ENCODE measurements around the gene TMEM151A.

DNA sequence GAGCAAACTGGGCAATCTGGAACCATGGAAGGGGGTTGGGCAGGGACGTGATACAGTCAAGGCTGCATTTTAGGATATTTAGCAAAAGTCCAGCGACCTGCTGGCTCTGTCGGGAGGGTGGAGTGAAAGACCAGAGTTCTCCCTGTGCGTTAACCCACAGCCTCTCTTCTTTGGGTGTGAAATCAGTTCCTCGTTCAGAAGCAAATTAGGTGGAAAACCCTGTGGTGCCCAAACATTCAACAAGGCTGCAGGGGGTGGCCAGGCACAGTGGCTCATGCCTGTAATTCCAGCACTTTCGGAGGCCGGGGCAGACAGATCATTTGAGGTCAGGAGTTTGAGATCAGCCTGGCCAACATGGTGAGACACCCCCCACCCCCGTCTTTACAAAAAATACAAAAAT lies 5.9 kb downstream of the TMEM151A start:
- TF ChIP-seq, protein P1, sequence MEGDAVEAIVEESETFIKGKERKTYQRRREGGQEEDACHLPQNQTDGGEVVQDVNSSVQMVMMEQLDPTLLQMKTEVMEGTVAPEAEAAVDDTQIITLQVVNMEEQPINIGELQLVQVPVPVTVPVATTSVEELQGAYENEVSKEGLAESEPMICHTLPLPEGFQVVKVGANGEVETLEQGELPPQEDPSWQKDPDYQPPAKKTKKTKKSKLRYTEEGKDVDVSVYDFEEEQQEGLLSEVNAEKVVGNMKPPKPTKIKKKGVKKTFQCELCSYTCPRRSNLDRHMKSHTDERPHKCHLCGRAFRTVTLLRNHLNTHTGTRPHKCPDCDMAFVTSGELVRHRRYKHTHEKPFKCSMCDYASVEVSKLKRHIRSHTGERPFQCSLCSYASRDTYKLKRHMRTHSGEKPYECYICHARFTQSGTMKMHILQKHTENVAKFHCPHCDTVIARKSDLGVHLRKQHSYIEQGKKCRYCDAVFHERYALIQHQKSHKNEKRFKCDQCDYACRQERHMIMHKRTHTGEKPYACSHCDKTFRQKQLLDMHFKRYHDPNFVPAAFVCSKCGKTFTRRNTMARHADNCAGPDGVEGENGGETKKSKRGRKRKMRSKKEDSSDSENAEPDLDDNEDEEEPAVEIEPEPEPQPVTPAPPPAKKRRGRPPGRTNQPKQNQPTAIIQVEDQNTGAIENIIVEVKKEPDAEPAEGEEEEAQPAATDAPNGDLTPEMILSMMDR (conservative IDR thresholded peaks at IDR 0.05 in 1 of 2, IDR thresholded peaks at IDR 0.05 in 1 of 2; ENCODE audit: low read depth in 1 of 2, low read length in 2 of 2): no peak
- no peak for TF ChIP-seq EZH2 (IDR thresholded peaks at IDR 0.05; ENCODE audit: low read length, missing control alignments)

Measured in fibroblast of lung (primary cell).